Measurements from ENCODE around the gene NUDT8. TPM values are rescaled to one million over a fixed set of nuclear protein-coding genes. Genes with fewer than 3 reads are reported as not detected.

Gene NUDT8, protein sequence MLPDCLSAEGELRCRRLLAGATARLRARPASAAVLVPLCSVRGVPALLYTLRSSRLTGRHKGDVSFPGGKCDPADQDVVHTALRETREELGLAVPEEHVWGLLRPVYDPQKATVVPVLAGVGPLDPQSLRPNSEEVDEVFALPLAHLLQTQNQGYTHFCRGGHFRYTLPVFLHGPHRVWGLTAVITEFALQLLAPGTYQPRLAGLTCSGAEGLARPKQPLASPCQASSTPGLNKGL
- total RNA-seq (2014; rRNA removed; shearing (Covaris generic)) (2.0 and 4.8 TPM in 2 replicates), polyA plus RNA-seq (2016; fragmentation: Nextera tagmentation; extraction: Ambion mirVana) (4.1 TPM in 2 replicates)

DNA sequence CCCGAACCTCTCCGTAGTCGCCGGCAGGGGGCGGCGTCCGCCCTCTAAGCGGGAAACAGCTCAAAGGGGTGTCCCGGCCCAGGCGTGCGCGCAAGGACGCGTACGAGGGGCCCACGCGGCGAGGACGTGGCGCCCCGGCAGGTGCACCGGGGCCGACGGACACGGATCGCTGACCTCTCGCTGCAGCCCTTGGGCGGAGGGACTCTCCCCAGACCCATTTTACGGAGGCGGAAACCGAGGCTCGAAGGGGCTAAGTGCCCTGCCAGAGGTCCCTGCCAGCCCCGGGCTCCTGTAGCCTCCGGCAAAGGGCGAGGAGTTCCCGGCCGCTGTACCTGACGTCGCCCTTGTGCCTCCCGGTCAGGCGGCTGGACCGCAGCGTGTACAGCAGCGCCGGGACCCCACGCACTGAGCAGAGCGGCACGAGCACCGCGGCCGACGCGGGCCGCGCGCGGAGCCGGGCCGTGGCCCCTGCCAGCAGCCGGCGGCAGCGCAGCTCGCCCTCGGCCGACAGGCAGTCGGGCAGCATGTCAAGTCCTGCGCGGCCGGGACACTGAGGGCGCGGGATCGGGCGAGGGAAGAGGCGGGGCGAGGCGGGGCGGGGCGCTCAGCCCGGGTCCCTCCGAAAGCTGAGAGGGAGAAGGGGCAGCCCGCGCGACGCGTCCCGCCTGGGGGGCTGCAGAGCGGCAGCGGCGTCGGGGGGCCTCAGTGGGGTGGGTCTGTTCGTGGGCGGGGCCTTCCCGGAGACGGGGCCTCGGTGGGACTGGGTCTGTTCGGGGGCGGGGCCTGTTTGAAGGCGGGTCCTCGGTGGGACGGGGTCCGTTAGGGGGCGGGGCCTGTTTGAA is at the start of gene NUDT8:
TSS of gene NUDT8 (minus strand) at position 552 of the 842 bp plus-strand sequence. CDS start at position 526, 26 bp downstream.
- Histone ChIP-seq H4K20me1 (ENCODE audit: insufficient read depth) (no peaks in the 10 kb centered on the region), H3K9me3 (ENCODE audit: low read depth) (no peaks in the 10 kb centered on the region), H3K9me2 (ENCODE audit: insufficient read depth) (no peaks in the 10 kb centered on the region), H3K36me3 (ENCODE audit: low read depth) (no peaks in the 10 kb centered on the region), H3K27me3 (replicated peaks; ENCODE audit: insufficient read depth) (no peaks in the 10 kb centered on the region), H3K4me3 (peak within 1 kb of the TSS; percentile 79), H3K4me1 (ENCODE audit: insufficient read depth) (no peaks in the 10 kb centered on the region), H3K4me2 (ENCODE audit: unreplicated experiment) (peak within 1 kb of the TSS; percentile 88), H3F3A (ENCODE audit: insufficient read depth) (no peaks in the 10 kb centered on the region), H3K27ac (peak within 1 kb of the TSS; percentile 33), H2AFZ (peak within 1 kb of the TSS; percentile 91), H3K79me2 (ENCODE audit: insufficient read depth) (no peaks in the 10 kb centered on the region), H3K9ac (peak within 1 kb of the TSS; percentile 77)
- WGBS, 2 experiments (ENCODE audit: low coverage in 1 of 2, low lambda C conversion rate in 2 of 2, missing lambda C conversion rate in 2 of 2): 1% methylated on average over 64 to 96 of the region's 102 CpGs
- TF ChIP-seq EZH2phosphoT487 (IDR thresholded peaks at IDR 0.05; ENCODE audit: insufficient read depth, low read depth) (no peak), EZH2 (IDR thresholded peaks at IDR 0.05; ENCODE audit: insufficient read depth, poor library complexity, severe bottlenecking) (no peak)
- in situ Hi-C loops (cut with MboI): no loop called here
- peak; percentile 92 for DNase-seq

DNA sequence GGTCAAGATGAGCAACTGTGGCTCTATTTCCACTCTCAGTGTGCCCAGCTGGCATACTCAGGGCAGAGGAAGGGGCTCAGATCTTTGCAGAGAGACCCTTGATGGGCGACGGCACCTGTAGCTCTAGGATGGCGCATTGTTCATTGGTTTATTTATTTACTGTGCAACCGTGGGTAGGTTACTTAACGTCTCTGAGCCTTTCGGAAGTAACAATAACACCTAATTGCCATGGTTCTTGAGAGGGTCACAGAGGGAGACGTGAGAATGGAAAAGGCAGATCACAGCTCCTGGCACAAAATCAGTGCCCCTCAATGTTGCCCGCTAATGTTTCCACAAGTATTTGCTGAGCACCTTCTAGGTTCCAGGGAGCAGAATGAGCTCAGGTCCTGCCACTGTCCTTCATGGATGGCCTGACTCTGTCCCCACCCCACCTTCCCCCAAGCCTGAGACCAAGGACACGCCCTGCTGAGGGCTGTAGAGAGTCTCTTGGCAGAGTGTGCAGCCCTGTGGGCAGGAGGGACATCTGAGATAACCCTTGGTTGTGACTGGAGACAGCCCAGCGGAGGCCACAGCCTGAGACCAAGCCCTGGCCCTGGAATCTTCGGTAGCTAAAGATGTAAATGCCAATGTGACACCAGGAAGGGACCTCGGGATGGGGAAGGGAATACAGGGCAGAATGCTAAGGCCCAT is 45.5 kb upstream of the NUDT8 start:
- no peaks in the 10 kb centered on the region for H3K9me3 ChIP-seq (ENCODE audit: low read depth)
- DNase-seq: no peak
- TF ChIP-seq EZH2 (IDR thresholded peaks at IDR 0.05; ENCODE audit: insufficient read depth, poor library complexity, severe bottlenecking): no peak
- no peak for TF ChIP-seq EZH2phosphoT487 (IDR thresholded peaks at IDR 0.05; ENCODE audit: insufficient read depth, low read depth)
- H3K9ac ChIP-seq: no peak overlapping the region
- peaks cover 24% of the 10 kb centered on the region for H3K27me3 ChIP-seq (replicated peaks; ENCODE audit: insufficient read depth)
- H3K4me1 ChIP-seq (ENCODE audit: insufficient read depth): no peaks in the 10 kb centered on the region
- H3K27ac ChIP-seq: no peak overlapping the region
- no peaks in the 10 kb centered on the region for H4K20me1 ChIP-seq (ENCODE audit: insufficient read depth)
- H3K36me3 ChIP-seq (ENCODE audit: low read depth): no peaks in the 10 kb centered on the region
- H3F3A ChIP-seq (ENCODE audit: insufficient read depth): no peaks in the 10 kb centered on the region
- H3K79me2 ChIP-seq (ENCODE audit: insufficient read depth): no peaks in the 10 kb centered on the region
- H2AFZ ChIP-seq: no peak overlapping the region
- in situ Hi-C loops (cut with MboI): no loop called here
- H3K9me2 ChIP-seq (ENCODE audit: insufficient read depth): no peaks in the 10 kb centered on the region
- H3K4me3 ChIP-seq: no peak overlapping the region
- 67 to 68% methylated on average over 12 of the region's 12 CpGs for WGBS, 2 experiments (ENCODE audit: low coverage in 1 of 2, low lambda C conversion rate in 2 of 2, missing lambda C conversion rate in 2 of 2)
- H3K4me2 ChIP-seq (ENCODE audit: unreplicated experiment): no peak overlapping the region

DNA sequence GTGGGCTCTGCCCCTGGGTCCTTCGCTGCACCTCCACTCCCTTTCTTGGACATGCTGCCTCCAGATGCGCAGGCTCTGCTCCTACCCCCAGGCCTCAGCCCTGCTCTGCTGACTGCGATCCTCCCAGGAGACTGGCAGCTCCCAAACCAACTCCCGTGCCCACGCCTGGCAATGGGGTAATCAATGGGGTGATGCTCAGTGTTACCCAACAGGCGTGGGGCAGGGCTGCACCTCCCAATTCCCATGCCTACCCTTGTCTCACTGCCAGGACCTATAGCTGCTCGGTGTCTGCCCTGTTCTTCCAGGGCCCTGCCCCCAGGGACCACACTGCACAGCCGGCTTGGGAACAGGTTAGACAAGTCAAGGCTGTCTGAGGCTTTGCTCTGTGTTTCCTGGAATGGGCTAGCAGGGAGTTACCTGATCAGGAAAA is 44.7 kb upstream of the NUDT8 start, which contains the start of gene ALDH3B2:
TSS of gene ALDH3B2 (minus strand) at position 182 of the 430 bp plus-strand sequence. CDS start 7,688 bp downstream, outside the sequence.
- no peaks in the 10 kb centered on the region for H4K20me1 ChIP-seq (ENCODE audit: insufficient read depth)
- no peaks in the 10 kb centered on the region for H3K9me3 ChIP-seq (ENCODE audit: low read depth)
- peaks cover 19% of the 10 kb centered on the region for H3K27me3 ChIP-seq (replicated peaks; ENCODE audit: insufficient read depth)
- no peaks in the 10 kb centered on the region for H3K79me2 ChIP-seq (ENCODE audit: insufficient read depth)
- no peaks in the 10 kb centered on the region for H3F3A ChIP-seq (ENCODE audit: insufficient read depth)
- H3K27ac ChIP-seq: no peak within 1 kb of the TSS
- H3K9ac ChIP-seq: no peak within 1 kb of the TSS
- WGBS, 2 experiments (ENCODE audit: low coverage in 1 of 2, low lambda C conversion rate in 2 of 2, missing lambda C conversion rate in 2 of 2): 29 to 36% methylated on average over 8 of the region's 8 CpGs
- in situ Hi-C loops (cut with MboI): no loop called here
- H3K4me3 ChIP-seq: no peak within 1 kb of the TSS
- H3K4me1 ChIP-seq (ENCODE audit: insufficient read depth): no peaks in the 10 kb centered on the region
- no peak within 1 kb of the TSS for H3K4me2 ChIP-seq (ENCODE audit: unreplicated experiment)
- H3K9me2 ChIP-seq (ENCODE audit: insufficient read depth): no peaks in the 10 kb centered on the region
- no peak for DNase-seq
- no peaks in the 10 kb centered on the region for H3K36me3 ChIP-seq (ENCODE audit: low read depth)
- no peak for TF ChIP-seq EZH2phosphoT487 (IDR thresholded peaks at IDR 0.05; ENCODE audit: insufficient read depth, low read depth)
- no peak for TF ChIP-seq EZH2 (IDR thresholded peaks at IDR 0.05; ENCODE audit: insufficient read depth, poor library complexity, severe bottlenecking)
- no peak within 1 kb of the TSS for H2AFZ ChIP-seq

DNA sequence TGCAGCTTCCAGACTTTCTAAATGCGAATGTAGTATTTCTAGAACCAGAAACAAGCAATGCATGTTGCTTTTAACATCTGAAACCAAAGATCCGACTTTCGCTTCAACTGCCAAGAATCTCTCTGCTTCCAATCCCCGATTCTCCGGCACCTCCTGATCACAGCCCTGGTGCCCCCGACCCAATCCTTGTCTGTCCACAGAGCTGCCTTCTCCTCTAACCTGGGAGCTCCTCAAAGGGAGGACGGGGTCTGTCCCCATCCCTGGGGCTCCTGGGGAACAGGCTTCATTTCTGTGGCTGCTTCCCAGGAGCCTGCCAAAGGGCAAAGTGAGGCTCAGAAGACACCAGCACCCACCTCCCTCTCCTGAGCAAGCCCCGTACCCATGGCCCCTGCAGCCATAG is 44.2 kb upstream of the NUDT8 start:
- DNase-seq: no peak
- 18 to 25% methylated on average over 8 of the region's 8 CpGs for WGBS, 2 experiments (ENCODE audit: low coverage in 1 of 2, low lambda C conversion rate in 2 of 2, missing lambda C conversion rate in 2 of 2)
- Histone ChIP-seq H3F3A (ENCODE audit: insufficient read depth) (no peaks in the 10 kb centered on the region), H3K27ac (no peak overlapping the region), H3K4me3 (no peak overlapping the region), H3K27me3 (replicated peaks; ENCODE audit: insufficient read depth) (peaks cover 19% of the 10 kb centered on the region), H3K79me2 (ENCODE audit: insufficient read depth) (no peaks in the 10 kb centered on the region), H3K9me3 (ENCODE audit: low read depth) (no peaks in the 10 kb centered on the region), H3K9me2 (ENCODE audit: insufficient read depth) (no peaks in the 10 kb centered on the region), H3K4me1 (ENCODE audit: insufficient read depth) (no peaks in the 10 kb centered on the region), H3K36me3 (ENCODE audit: low read depth) (no peaks in the 10 kb centered on the region), H2AFZ (no peak overlapping the region), H3K9ac (no peak overlapping the region), H3K4me2 (ENCODE audit: unreplicated experiment) (no peak overlapping the region), H4K20me1 (ENCODE audit: insufficient read depth) (no peaks in the 10 kb centered on the region)
- TF ChIP-seq EZH2 (IDR thresholded peaks at IDR 0.05; ENCODE audit: insufficient read depth, poor library complexity, severe bottlenecking): no peak
- TF ChIP-seq EZH2phosphoT487 (IDR thresholded peaks at IDR 0.05; ENCODE audit: insufficient read depth, low read depth): no peak
- in situ Hi-C loops (cut with MboI): no loop called here
